Measurements from ENCODE around the gene ANKRD35. TPM values are rescaled to one million over a fixed set of nuclear protein-coding genes. Genes with fewer than 3 reads are reported as not detected.

ANKRD35 gene
- polyA plus RNA-seq, 1 experiment: 2.7 TPM

- no peaks in the 10 kb centered on the region for H3K9me3 ChIP-seq (ENCODE audit: control insufficient read depth, insufficient read depth, low read length)
- ChIA-PET POLR2A (interaction anchor here (0.5 to 2.4 kb wide), 7 partner anchors 13 to 96 kb away, joined by 3 to 38 read pairs (median 8); partner anchors contain the start of genes NUDT17, PIAS3 and RBM8A), CTCF (interaction anchor here (0.6 to 3.4 kb wide), 12 partner anchors 8 to 135 kb away, joined by 3 to 21 read pairs (median 4); partner anchors contain the start of genes ITGA10, NUDT17 and PIAS3)
- H3K27ac ChIP-seq (ENCODE audit: low read depth, low read length): peak overlapping the region; percentile 77
- no peak for DNase-seq (ENCODE audit: low read depth, low spot score)
- H3K27me3 ChIP-seq (ENCODE audit: control insufficient read depth, insufficient read depth, low read length): peaks cover 8% of the 10 kb centered on the region
- no peak for TF ChIP-seq CTCF (IDR thresholded peaks at IDR 0.05; ENCODE audit: low read depth, low read length)
- H3K4me3 ChIP-seq (ENCODE audit: low read depth, low read length): peak overlapping the region; percentile 59
Observed at GRCh38 chr1:145871994-145872924, 13.4 kb downstream of the ANKRD35 start.

GRCh38 chr1:145868232-145868631 lies 17.4 kb downstream of the ANKRD35 start:
- ChIA-PET POLR2A (interaction anchor here (2.2 kb wide), 1 partner anchor 9 kb away, joined by 6 read pairs; the partner anchor contains the start of gene PIAS3), CTCF (interaction anchor here (0.9 to 1.8 kb wide), 2 partner anchors 10 to 23 kb away, joined by 3 to 9 read pairs; no protein-coding TSS in a partner anchor)
- TF ChIP-seq CTCF (IDR thresholded peaks at IDR 0.05; ENCODE audit: low read depth, low read length): no peak
- Histone ChIP-seq H3K27me3 (ENCODE audit: control insufficient read depth, insufficient read depth, low read length) (no peaks in the 10 kb centered on the region), H3K9me3 (ENCODE audit: control insufficient read depth, insufficient read depth, low read length) (no peaks in the 10 kb centered on the region), H3K4me3 (ENCODE audit: low read depth, low read length) (no peak overlapping the region), H3K27ac (ENCODE audit: low read depth, low read length) (no peak overlapping the region)
- DNase-seq (ENCODE audit: low read depth, low spot score): no peak

GRCh38 chr1:145863282-145864018 lies 22.2 kb downstream of the ANKRD35 start:
- TF ChIP-seq CTCF (IDR thresholded peaks at IDR 0.05; ENCODE audit: low read depth, low read length): no peak
- Histone ChIP-seq H3K4me3 (ENCODE audit: low read depth, low read length) (no peak overlapping the region), H3K9me3 (ENCODE audit: control insufficient read depth, insufficient read depth, low read length) (no peaks in the 10 kb centered on the region; the same call in 1 of the 2 replicates), H3K27ac (ENCODE audit: low read depth, low read length) (no peak overlapping the region), H3K27me3 (ENCODE audit: control insufficient read depth, insufficient read depth, low read length) (no peaks in the 10 kb centered on the region)
- ChIA-PET POLR2A (no interaction called here), CTCF (interaction anchor here (1.0 to 3.0 kb wide), 4 partner anchors 16 to 29 kb away, joined by 3 to 14 read pairs (median 4); partner anchors contain the start of gene NUDT17)
- no peak for DNase-seq (ENCODE audit: low read depth, low spot score)

- peak; percentile 60 for DNase-seq (ENCODE audit: low read depth, low spot score)
- peak overlapping the region; percentile 70 for H3K27ac ChIP-seq (ENCODE audit: low read depth, low read length)
- POLR2A ChIA-PET: interaction anchor here (0.6 to 4.4 kb wide), 16 partner anchors 9 to 1357 kb away, joined by 3 to 116 read pairs (median 8); partner anchors contain the start of genes ANKRD34A, ANKRD35, LIX1L and NUDT17
- peak overlapping the region; percentile 95 for H3K4me3 ChIP-seq (ENCODE audit: low read depth, low read length)
- no peak for TF ChIP-seq CTCF (IDR thresholded peaks at IDR 0.05; ENCODE audit: low read depth, low read length)
- H3K27me3 ChIP-seq (ENCODE audit: control insufficient read depth, insufficient read depth, low read length): no peaks in the 10 kb centered on the region
- CTCF ChIA-PET: interaction anchor here (1.1 to 5.9 kb wide), 10 partner anchors 12 to 173 kb away, joined by 3 to 104 read pairs (median 6); partner anchors contain the start of genes ITGA10, NUDT17 and RBM8A
- H3K9me3 ChIP-seq (ENCODE audit: control insufficient read depth, insufficient read depth, low read length): no peaks in the 10 kb centered on the region; the same call in 1 of the 2 replicates
Observed at GRCh38 chr1:145859491-145860023, 26.1 kb downstream of the ANKRD35 start.

Data from AG04450 (cell line).